H9 (cell line): ENCODE data around the gene SGMS2. TPM values are rescaled to one million over a fixed set of nuclear protein-coding genes. Genes with fewer than 3 reads are reported as not detected.

Source experiments
- DNase-seq: peaks from one replicate; pipeline ENCODE4 v3.0.0-alpha.2; 2017
- H2AFZ ChIP-seq: one replicate; pipeline ENCODE4 v1.6.1; 2013; ENCODE audit warnings: mild to moderate bottlenecking, low read length, control low read depth, moderate library complexity
- H2AK5ac ChIP-seq: 2 replicates; pipeline ENCODE4 v1.6.1; 2013; ENCODE audit warnings: low read length, control low read depth, mixed read lengths; ENCODE audit not compliant: insufficient read length
- H2BK120ac ChIP-seq: one replicate; pipeline ENCODE4 v1.6.1; 2013; ENCODE audit warnings: low read depth, mild to moderate bottlenecking, low read length, control low read depth, inconsistent platforms; ENCODE audit not compliant: poor library complexity, severe bottlenecking
- H2BK12ac ChIP-seq: 2 replicates; pipeline ENCODE4 v1.6.1; 2013; ENCODE audit warnings: low read length, control low read depth, mixed read lengths, low read depth; ENCODE audit not compliant: insufficient read length
- H2BK15ac ChIP-seq: 2 replicates; pipeline ENCODE4 v1.6.1; 2013; ENCODE audit warnings: low read depth, low read length, control low read depth
- H2BK20ac ChIP-seq: one replicate; pipeline ENCODE4 v1.6.1; 2013; ENCODE audit warnings: low read depth, mild to moderate bottlenecking, low read length, control low read depth, inconsistent platforms; ENCODE audit not compliant: poor library complexity, severe bottlenecking
- H2BK5ac ChIP-seq: 2 replicates; pipeline ENCODE4 v1.6.1; 2013; ENCODE audit warnings: low read length, control low read depth, mixed read lengths; ENCODE audit not compliant: insufficient read length
- H3K14ac ChIP-seq: 2 replicates; pipeline ENCODE4 v1.6.1; 2013; ENCODE audit warnings: low read length, control low read depth; ENCODE audit not compliant: insufficient read depth
- H3K18ac ChIP-seq: 2 replicates; pipeline ENCODE4 v1.6.1; 2013; ENCODE audit warnings: low read depth, mild to moderate bottlenecking, mixed read lengths, low read length, control low read depth; ENCODE audit not compliant: insufficient read length
- H3K23ac ChIP-seq: 2 replicates; pipeline ENCODE4 v1.6.1; 2013; ENCODE audit warnings: low read length, control low read depth, mixed read lengths, low read depth; ENCODE audit not compliant: insufficient read length
- H3K23me2 ChIP-seq: 2 replicates; pipeline ENCODE4 v1.6.1; 2013; ENCODE audit warnings: low read depth, mild to moderate bottlenecking, mixed read lengths, low read length, control low read depth; ENCODE audit not compliant: insufficient read length, poor library complexity, severe bottlenecking
- H3K27ac ChIP-seq: 2 replicates; pipeline ENCODE4 v1.5.1; 2013; ENCODE audit warnings: low read length, control low read depth, mixed read lengths, low read depth; ENCODE audit not compliant: insufficient read length
- H3K27me3 ChIP-seq: 2 replicates; pipeline ENCODE4 v1.6.1; 2013; ENCODE audit warnings: low read length, control low read depth, inconsistent platforms; ENCODE audit not compliant: insufficient read depth
- H3K4ac ChIP-seq: 2 replicates; pipeline ENCODE4 v1.6.1; 2013; ENCODE audit warnings: low read depth, mild to moderate bottlenecking, control low read depth, inconsistent platforms, low read length, moderate library complexity
- H3K4me1 ChIP-seq: 2 replicates; pipeline ENCODE4 v1.6.1; 2013; ENCODE audit warnings: low read length, control low read depth, inconsistent platforms; ENCODE audit not compliant: insufficient read depth
- H3K4me2 ChIP-seq: 2 replicates; pipeline ENCODE4 v1.6.1; 2013; ENCODE audit warnings: low read length, control low read depth, mixed read lengths; ENCODE audit not compliant: insufficient read length, insufficient read depth
- H3K56ac ChIP-seq: 2 replicates; pipeline ENCODE4 v1.6.1; 2013; ENCODE audit warnings: low read depth, mild to moderate bottlenecking, mixed read lengths, low read length, control low read depth; ENCODE audit not compliant: insufficient read length
- H3K79me1 ChIP-seq: 2 replicates; pipeline ENCODE4 v1.6.1; 2013; ENCODE audit warnings: low read depth, mild to moderate bottlenecking, moderate library complexity, low read length, control low read depth, inconsistent platforms; ENCODE audit not compliant: insufficient read depth, poor library complexity, severe bottlenecking
- H3K79me2 ChIP-seq: 2 replicates; pipeline ENCODE4 v1.6.1; 2013; ENCODE audit warnings: low read length, control low read depth, inconsistent platforms; ENCODE audit not compliant: insufficient read depth
- H3K9ac ChIP-seq: 2 replicates; pipeline ENCODE4 v1.6.1; 2013; ENCODE audit warnings: low read length, control low read depth, mixed read lengths; ENCODE audit not compliant: insufficient read length; ENCODE audit errors: extremely low read depth
- H3K9me3 ChIP-seq: one replicate; pipeline ENCODE4 v1.6.1; 2013; ENCODE audit warnings: low read depth, low read length, inconsistent platforms; ENCODE audit not compliant: control insufficient read depth
- H3T11ph ChIP-seq: one replicate; pipeline ENCODE4 v1.6.1; 2013; ENCODE audit warnings: mild to moderate bottlenecking, low read length, control low read depth, inconsistent platforms
- H4K20me1 ChIP-seq: one replicate; pipeline ENCODE4 v1.6.1; 2013; ENCODE audit not compliant: control insufficient read depth, insufficient read length, insufficient read depth
- H4K5ac ChIP-seq: 2 replicates; pipeline ENCODE4 v1.6.1; 2013; ENCODE audit warnings: low read depth, mild to moderate bottlenecking, mixed read lengths, low read length, control low read depth; ENCODE audit not compliant: insufficient read length
- H4K8ac ChIP-seq: replicated peaks from 2 replicates; pipeline ENCODE4 v1.6.1; 2013; ENCODE audit warnings: low read length, control low read depth, mixed read lengths, low read depth; ENCODE audit not compliant: insufficient read length
- H4K91ac ChIP-seq: 2 replicates; pipeline ENCODE4 v1.6.1; 2013; ENCODE audit warnings: low read depth, mild to moderate bottlenecking, moderate library complexity, mixed read lengths, low read length, control low read depth; ENCODE audit not compliant: insufficient read length
- H3K27ac Mint-ChIP-seq, 3 experiments: 2 replicates in 2 of 3; 3 replicates in 1 of 3; pipeline ENCODE4 v1.8.0; 2020 to 2021; ENCODE audit warnings: mixed read lengths in 3 of 3, mild to moderate bottlenecking in 1 of 3, moderate library complexity in 1 of 3
- H3K27me3 Mint-ChIP-seq: 2 replicates; pipeline ENCODE4 v1.8.0; 2021; ENCODE audit warnings: low read depth, mild to moderate bottlenecking, moderate library complexity, mixed read lengths
- H3K36me3 Mint-ChIP-seq, 3 experiments: 2 replicates in 2 of 3; 3 replicates in 1 of 3; pipeline ENCODE4 v1.8.0; 2020 to 2021; ENCODE audit warnings: low read depth in 3 of 3, mixed read lengths in 3 of 3; ENCODE audit not compliant: insufficient read depth in 1 of 3
- H3K4me1 Mint-ChIP-seq, 2 experiments: 2 replicates each; pipeline ENCODE4 v1.8.0; 2020; ENCODE audit warnings: mixed read lengths in 2 of 2
- H3K4me3 Mint-ChIP-seq, 2 experiments: 2 replicates in 1 of 2; 3 replicates in 1 of 2; pipeline ENCODE4 v1.8.0; 2020 to 2021; ENCODE audit warnings: mild to moderate bottlenecking in 2 of 2, mixed read lengths in 2 of 2, moderate library complexity in 1 of 2
- H3K9me3 Mint-ChIP-seq, 2 experiments: 2 replicates in 1 of 2; 3 replicates in 1 of 2; pipeline ENCODE4 v1.8.0; 2020; ENCODE audit warnings: mild to moderate bottlenecking in 2 of 2, mixed read lengths in 2 of 2, moderate library complexity in 1 of 2
- CTCF ChIP-seq: fragments of 200-600 bp; sonication (generic); conservative IDR thresholded peaks from 3 replicates; pipeline ENCODE4 v1.8.0; 2021; ENCODE audit warnings: antibody characterized with exemption, mild to moderate bottlenecking
- WGBS: extraction: QIAGEN DNeasy Blood & Tissue Kit; methylation state at CpG from one replicate; pipeline ENCODE4 v1.1.7; 2013; ENCODE audit warnings: missing lambda C conversion rate, low lambda C conversion rate, mixed read lengths; ENCODE audit not compliant: insufficient read length; ENCODE audit errors: extremely low coverage; 5-methylcytosine and 5-hydroxymethylcytosine counted together
- total RNA-seq: library from RNA; stranded (reverse); gene quantifications from 2 replicates; pipeline ENCODE4 v1.2.1, GENCODE V29; 2021

SGMS2 gene
- total RNA-seq, 1 experiment from 2014 or later, result 9.7 TPM

GRCh38 chr4:107908377-107908776, 83.6 kb downstream of the SGMS2 start:
- peaks cover 34 to 48% of the 10 kb centered on the region in 2 experiments for H3K4me1 Mint-ChIP-seq
- H3K79me2 ChIP-seq, result no peaks in the 10 kb centered on the region
- H3K9ac ChIP-seq, result no peak overlapping the region
- no peak overlapping the region for H2BK12ac ChIP-seq
- H2BK120ac ChIP-seq, result no peak overlapping the region
- H3K79me1 ChIP-seq, result no peaks in the 10 kb centered on the region
- H3K27me3 Mint-ChIP-seq, result peaks cover 2% of the 10 kb centered on the region; the same call in 1 of the 2 replicates
- no peak for DNase-seq
- H3K23ac ChIP-seq, result no peak overlapping the region
- H2BK20ac ChIP-seq, result no peak overlapping the region
- H2BK5ac ChIP-seq, result no peak overlapping the region
- H3K27ac ChIP-seq, result no peak overlapping the region
- peaks cover 9 to 15% of the 10 kb centered on the region in 2 experiments for H3K9me3 Mint-ChIP-seq
- H3K23me2 ChIP-seq, result no peaks in the 10 kb centered on the region
- H3K4me1 ChIP-seq, result no peaks in the 10 kb centered on the region; the same call in 1 of the 2 replicates
- H3K4ac ChIP-seq, result no peak overlapping the region
- no peak overlapping the region for H4K5ac ChIP-seq
- H2BK15ac ChIP-seq, result no peak overlapping the region
- no peak overlapping the region for H4K91ac ChIP-seq
- H3K36me3 Mint-ChIP-seq, result peaks cover 18 to 42% (median 26%) of the 10 kb centered on the region in 3 experiments
- H4K8ac ChIP-seq, result no peak overlapping the region
- H2AK5ac ChIP-seq, result no peak overlapping the region
- H3K4me3 Mint-ChIP-seq, result no peak overlapping the region
- H3K9me3 ChIP-seq, result no peaks in the 10 kb centered on the region
- no peak overlapping the region for H3K14ac ChIP-seq
- H2AFZ ChIP-seq, result no peak overlapping the region
- no peaks in the 10 kb centered on the region for H4K20me1 ChIP-seq
- no peak for TF ChIP-seq CTCF
- H3K56ac ChIP-seq, result no peak overlapping the region
- no peak overlapping the region for H3K4me2 ChIP-seq
- no peak overlapping the region; a peak in 1 of 7 replicates for H3K27ac Mint-ChIP-seq
- H3K27me3 ChIP-seq, result no peaks in the 10 kb centered on the region
- no peak overlapping the region for H3T11ph ChIP-seq
- no peak overlapping the region for H3K18ac ChIP-seq
- no CpG with 5 or more reads among the region's 7 CpGs for WGBS
